GM19372 (cell line): ENCODE results near the gene CMTM5.
"Not testable (repeated sequence)": the region's sequence is repeated elsewhere in the genome, so short reads cannot be mapped to it uniquely, and the experiment has no call there.

ENCODE experiments used
- ATAC-seq: cut with Tn5 transposase; IDR thresholded peaks from one replicate; pipeline ENCODE4 v1.9.1; 2021; ENCODE audit warnings: mild to moderate bottlenecking, low read depth, moderate library complexity; ENCODE audit not compliant: unreplicated experiment

The CMTM5 gene

GRCh38 chr14:23392613-23393012 is 15.8 kb downstream of the CMTM5 start:
- no peak for ATAC-seq

DNA sequence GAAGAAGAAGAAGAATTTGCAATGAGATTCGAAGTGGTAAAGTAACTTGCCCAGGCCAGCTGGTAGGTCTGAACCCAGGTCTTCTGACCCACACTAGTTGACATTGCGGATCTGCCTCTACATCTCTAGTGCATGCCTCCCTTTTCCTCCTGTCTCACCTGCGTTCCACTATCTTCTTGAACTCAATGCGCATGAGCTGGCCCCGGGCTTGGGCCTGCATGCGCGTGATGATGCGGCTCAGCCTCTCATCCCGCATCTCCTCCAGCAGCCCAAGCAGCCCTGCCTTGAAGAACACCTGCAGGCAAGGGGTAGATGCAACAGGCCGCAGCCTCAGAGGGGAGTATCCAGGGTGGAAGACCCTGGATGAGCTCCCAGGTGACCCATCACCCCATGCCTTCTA is 19.3 kb downstream of the CMTM5 start:
- ATAC-seq, result no peak

GRCh38 chr14:23396781-23397407 is 20.0 kb downstream of the CMTM5 start:
- no peak for ATAC-seq

GRCh38 chr14:23398348-23398747 is 21.5 kb downstream of the CMTM5 start:
- ATAC-seq, result no peak

GRCh38 chr14:23399136-23399535 is 22.3 kb downstream of the CMTM5 start:
- no peak for ATAC-seq

DNA sequence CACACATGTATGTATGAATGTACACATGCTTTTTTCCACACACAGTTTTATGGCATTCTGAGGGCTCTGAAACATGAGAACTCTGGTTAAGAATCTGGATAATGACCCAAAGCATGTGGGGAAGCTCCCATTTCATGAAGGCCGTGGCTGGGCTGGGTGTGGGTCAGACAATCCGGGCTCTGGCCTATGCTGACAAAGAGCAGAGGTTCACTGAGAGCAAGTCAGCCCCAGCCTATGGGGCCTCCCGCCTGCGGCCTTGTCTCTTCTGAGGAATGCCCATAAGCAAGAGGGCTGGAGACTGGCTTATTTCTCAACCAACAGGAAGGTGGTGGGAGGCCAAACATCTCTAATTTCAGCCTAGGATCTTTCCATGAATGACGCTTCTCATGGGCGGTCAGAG is 22.7 kb downstream of the CMTM5 start:
- ATAC-seq, result no peak

GRCh38 chr14:23400496-23401149 is 23.8 kb downstream of the CMTM5 start:
- ATAC-seq, result not testable (repeated sequence)

DNA sequence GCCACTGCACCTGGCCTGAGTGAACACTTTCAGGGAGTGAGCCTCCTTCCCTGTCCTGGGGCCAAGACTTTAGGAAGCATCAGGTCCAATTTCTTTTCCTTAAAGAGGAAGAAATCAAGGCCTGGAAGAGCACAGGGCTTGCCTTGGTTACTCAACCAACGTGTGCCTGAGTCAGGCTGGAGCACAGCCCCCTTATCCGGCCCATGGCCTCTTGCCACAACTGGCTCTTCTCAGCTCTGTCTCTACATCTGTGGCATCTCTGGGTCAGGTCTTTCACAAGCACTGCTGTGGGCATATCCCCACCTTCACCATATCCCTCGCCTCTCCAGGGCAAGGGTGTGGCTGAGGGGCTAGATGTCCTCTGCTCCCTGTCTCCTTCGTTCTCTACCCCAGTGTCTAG is 24.4 kb downstream of the CMTM5 start:
- ATAC-seq, result no peak

GRCh38 chr14:23402296-23403138 is 25.7 kb downstream of the CMTM5 start:
- no peak for ATAC-seq

- no peak for ATAC-seq
These were observed 26.2 kb downstream of the CMTM5 start for GRCh38 chr14:23403139-23403438.

DNA sequence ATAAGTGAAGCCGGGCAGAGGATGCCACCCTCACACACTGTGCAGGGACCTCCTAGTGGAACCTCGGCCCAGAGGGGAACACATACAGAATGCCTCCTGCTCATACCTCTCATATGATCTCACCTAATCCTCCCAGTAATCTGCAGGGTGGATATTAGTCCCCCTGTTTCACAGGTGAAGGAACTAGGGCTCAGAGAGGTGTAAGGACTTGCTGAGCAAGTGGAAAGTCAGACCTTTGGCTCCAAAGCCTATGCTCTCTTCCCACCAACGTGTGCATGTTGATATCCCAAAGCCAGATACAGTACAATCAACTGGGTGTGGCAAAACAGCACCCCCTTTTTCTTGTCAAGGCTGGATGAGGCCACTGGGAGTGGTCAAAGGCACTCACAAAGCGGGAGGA is 27.1 kb downstream of the CMTM5 start:
- ATAC-seq, result no peak

DNA sequence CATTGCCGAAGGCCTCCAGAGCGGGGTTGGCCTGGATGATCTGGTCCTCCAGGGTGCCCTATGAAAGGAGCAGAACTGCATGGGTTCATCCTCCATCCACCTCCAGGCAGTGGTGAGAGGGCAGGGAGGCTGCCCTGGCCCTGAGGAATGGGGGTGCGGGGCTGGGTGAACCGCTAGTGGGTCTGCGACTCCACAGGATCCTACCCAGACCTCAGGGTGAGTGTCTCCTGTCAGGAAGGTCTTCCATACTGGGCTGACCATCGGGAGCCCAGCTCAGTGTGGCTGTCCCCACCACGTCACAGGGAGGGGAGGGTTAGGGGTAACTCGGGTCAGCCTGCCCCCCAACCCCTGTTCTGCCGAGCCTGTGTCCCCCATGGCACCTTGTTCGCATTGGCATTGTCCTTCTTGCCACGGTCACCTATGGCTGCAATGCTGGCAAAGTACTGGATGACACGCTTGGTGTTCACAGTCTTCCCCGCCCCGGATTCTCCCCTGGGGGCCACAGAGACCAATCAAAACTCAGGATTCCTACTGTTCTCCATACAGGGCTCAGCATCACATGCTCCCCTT is 27.6 kb downstream of the CMTM5 start:
- no peak for ATAC-seq

- ATAC-seq, result no peak
These were observed 28.2 kb downstream of the CMTM5 start for GRCh38 chr14:23405096-23405495.

- ATAC-seq, result no peak
These were observed 28.7 kb downstream of the CMTM5 start for GRCh38 chr14:23405516-23406025.

GRCh38 chr14:23406244-23406643 is 29.4 kb downstream of the CMTM5 start:
- no peak for ATAC-seq

- ATAC-seq, result no peak
These were observed 30.0 kb downstream of the CMTM5 start for GRCh38 chr14:23406725-23407355.

DNA sequence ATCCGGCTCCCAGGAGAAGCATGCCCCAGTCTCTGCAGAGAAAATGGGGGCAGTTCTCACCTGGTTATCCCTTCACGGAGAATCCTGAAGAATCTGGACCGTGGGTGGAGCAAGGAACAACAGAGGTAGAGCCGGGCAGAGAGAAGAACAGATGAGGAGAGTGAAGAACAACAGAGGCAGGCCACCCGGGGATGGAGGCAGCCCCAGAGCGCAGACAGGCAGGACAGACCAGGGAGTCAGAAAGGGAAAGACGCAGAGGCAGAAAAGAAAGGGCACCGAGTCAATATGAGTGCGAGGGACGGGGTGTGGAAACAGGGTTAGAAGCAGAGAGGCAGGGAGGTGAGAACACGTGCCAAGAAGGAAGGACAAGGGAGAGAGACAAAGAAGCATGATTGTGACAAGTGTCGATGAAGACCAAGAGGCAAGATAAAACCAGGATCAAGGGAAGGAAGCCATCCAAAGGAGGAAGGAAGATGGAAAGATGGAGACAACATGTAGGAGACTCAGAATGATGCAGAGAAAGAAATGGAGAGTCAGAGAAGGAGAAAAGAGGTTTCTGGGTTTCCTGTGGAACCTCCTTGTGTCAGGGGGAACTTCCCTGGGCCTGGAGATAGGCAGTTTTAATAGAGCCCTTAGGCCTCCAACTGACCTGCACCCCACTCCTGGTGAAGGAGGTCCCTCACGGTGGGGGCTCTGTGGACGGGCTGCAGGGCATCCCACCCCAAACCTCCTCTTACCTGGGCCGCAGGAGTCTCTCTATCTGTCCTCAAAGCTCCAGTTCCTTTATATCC is 30.9 kb downstream of the CMTM5 start, which contains the start of gene MYH6:
MYH6 (minus strand) TSS at position 758 of the 791 bp plus-strand sequence. CDS start 1,050 bp downstream, outside the sequence.
- ATAC-seq, result no peak

DNA sequence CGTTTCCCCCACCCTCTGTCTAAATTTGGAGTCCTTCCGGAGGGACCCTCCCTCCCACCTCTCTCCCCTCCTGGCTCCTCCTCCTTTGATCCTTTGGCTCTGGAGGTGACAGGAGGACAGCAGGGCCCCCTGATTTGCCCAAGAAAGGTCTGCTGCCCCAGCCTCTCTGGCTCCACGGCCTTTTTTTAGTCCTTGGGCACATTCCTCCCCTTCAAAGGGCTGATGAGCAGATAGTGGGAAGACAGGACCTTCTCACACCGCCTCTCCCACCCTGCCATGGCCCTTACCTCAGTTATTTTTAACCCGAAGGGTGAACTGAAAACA is 31.4 kb downstream of the CMTM5 start:
- no peak for ATAC-seq

DNA sequence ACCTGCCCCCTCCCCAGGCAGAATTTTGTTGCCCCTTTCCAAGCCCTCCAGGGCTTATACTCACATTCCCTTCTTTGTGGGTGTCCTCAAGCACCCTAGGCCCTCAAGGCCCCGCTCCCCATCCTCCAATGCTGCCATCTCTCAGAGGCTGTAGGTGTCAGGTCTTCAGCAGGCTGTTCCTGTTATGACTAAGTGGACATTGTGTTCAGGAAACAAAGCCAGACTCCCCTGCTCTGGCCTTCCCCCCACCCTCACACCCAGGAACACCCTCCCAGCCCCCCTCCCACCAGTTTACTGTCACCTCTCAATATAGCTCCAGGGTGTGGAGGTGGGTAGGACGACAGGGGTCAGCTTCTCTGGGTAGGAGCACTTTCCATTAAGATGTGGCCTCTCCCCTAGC is 32.6 kb downstream of the CMTM5 start:
- no peak for ATAC-seq
